ENCODE results near the gene NOS1AP.
"Not testable (repeated sequence)": the region's sequence is repeated elsewhere in the genome, so short reads cannot be mapped to it uniquely, and the experiment has no call there.

The NOS1AP gene

DNA sequence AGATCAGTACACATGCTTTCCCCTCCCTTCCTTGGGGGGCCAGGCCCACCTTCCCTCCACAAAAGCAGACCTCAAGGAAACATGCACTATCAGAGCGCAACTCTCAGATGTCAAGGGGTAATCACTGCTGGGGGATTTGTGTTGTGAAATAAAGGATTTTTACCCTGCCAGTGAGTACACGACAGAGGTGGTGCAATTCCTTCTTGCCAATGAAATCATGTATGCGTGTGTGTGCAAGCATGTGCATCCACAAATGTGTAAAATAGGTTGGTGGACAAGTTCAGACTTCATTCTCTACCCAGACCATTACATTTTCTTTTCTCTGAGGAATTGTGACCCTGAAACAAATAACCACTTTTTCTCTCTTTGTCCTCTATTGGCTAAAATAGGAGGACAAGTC, 9.8 kb upstream of the NOS1AP start:
- DNase-seq (ENCODE audit: low spot score): no peak

DNA sequence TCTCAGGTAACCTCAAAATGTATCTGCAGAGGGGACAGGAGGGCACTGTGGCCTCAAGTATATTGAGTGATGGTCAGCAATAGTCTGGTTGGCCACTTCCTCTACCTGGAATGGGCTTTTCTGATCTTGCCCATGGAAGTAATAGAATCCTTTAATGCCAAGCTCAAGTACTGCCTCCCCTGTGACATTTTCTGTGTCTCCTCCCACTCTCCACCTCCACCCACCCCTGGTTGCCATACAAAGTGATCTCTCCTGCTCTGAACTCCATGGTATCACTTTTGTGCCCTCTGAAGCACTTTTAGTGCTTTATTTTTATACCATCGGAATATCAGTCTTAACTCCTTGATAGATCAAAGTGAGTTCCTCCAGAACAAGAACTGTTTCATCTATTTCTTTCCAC, 9.2 kb upstream of the NOS1AP start:
- no peak for DNase-seq (ENCODE audit: low spot score)

DNA sequence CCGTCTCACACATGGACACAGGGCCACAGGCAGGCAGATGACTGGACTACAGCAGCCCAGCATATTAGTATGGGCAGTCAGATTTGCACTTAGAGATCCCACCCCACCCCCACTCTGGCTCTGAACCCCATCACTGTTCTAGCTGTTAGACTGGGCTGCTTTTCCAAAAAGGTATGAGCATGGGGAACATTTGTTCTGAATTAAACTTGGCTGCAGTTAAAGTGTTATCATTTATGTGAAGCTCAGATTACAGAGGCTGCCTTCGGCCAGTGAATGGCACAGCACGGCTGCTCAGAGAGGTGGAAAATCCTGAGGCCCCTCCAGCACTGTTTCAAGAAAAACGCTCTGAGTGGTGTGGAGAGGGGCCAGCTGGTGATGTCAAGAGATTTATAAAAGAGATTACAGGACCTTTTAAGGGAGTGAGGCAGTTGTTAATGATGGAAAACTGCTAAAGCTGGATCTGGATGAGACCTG, 6.9 kb upstream of the NOS1AP start:
- DNase-seq (ENCODE audit: low spot score): no peak

DNA sequence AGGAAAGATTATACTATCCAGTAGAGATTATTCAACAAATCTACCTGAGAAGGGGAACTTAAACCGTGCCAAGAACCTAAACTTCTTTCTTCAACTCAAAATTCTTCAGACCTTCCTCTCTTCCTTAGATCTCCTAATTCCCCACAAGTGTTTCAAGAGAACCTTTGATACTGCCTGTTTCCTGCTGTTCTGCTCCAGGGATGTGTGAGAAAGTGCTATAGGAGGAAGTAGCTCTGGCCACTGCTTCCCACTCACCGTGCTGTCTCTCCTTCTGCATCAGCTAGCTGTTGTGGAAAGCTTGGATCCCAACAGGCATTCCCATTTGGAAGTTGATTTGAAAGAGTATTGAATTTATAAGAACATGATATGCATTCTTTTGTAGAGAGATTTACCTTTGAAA, 4.5 kb upstream of the NOS1AP start:
- DNase-seq (ENCODE audit: low spot score): no peak

DNA sequence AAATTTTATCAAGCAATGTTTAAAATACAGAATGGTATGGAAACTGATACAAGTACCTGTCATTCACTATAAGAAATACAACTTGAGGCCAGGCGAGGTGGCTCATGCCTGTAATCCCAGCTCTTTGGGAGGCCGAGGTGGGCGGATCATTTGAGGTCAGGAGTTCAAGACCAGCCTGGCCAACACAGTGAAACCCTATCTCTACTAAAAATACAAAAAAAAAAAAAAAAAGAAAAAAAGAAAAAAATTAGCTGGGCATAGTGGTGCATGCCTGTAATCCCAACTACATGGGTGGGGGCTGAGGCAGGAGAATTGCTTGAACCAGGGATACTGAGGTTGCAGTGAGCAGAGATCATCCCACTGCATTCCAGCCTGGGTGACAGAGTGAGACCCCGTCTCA, 2.7 kb upstream of the NOS1AP start:
- not testable (repeated sequence) for DNase-seq (ENCODE audit: low spot score)

DNA sequence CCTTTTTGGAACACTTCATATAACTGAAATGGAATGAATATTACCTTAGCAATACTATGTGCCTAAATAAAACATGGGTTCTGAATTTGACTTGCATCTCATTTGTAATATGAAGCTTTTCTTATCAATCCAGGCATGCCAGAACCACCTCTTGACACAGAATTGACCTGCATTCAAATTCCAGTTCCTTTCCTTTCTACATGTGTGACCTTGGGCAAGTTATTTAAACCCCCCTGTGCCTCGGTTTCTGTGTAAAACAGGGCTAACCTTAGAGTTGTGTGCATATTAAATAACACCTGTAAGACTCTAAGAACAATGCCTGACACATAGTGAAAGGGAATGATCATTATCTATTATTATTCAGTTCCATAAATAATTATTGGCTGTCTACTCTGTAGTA, 2.0 kb upstream of the NOS1AP start:
- DNase-seq (ENCODE audit: low spot score): no peak

DNA sequence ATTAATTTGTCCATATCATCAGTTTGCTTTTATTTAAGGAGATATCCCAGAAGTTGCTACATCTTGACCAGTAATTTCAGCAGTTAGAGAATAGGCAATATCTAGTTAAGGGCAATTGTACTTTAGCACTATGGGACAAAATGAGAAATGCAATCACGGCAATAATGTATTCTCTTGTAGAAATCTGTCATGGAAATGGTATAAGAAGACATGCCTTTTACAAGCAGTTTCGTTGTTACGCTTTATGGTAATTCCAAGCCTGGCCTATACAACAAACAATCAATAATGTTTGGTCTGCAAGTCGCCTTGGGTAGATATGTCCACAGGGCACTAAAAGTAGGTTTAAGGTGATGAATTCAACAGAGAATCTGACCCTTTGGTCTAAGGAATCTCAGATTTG, 1.2 kb upstream of the NOS1AP start:
- DNase-seq (ENCODE audit: low spot score): no peak

DNA sequence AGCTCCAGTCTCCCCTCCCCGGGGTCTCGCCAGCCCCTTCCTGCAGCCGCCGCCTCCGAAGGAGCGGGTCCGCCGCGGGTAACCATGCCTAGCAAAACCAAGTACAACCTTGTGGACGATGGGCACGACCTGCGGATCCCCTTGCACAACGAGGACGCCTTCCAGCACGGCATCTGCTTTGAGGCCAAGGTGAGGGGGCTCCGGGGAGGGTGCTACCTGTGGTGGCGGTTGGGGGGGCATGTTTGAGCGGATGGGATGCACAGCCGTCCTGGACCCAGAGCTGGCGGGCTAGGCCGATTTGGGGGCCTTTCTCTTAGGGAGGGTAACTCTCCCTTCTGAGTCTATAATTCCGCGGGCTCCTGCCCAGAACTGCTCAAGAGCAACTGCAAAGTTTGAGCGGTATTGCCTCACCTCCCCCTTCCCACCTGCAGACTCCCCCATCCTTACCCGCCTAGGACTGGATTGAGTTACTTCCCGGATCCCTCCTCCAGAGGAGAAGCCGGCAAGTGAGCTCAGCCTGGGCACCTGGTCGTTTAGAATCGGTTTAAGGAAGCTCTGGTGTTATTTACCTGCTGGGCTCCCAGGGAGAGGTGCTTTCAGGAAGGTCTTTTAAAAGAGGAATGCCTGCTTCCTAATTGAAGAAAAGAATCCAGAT, 730 bp downstream of the NOS1AP start:
- no peak for DNase-seq (ENCODE audit: low spot score)

DNA sequence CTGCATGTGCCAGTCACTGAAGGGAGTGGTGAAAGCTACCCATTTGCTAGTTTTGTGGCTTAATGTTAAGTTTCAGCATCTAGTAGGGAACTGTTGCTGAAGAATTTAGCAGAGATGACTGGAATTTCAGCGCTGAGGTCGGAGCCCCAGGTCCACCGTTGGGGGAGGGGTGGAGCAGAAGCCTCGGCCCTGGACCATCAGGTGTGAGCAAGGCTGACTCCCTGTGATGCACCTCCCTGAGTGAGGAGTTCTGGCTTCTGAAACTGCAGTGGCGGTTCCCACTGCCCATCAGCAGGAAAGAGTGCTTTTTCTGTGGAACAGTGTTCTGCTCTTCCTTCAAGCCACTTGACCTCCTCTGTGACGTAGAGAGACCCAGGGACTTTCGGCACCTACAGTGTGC, 1.3 kb downstream of the NOS1AP start:
- DNase-seq (ENCODE audit: low spot score): no peak

DNA sequence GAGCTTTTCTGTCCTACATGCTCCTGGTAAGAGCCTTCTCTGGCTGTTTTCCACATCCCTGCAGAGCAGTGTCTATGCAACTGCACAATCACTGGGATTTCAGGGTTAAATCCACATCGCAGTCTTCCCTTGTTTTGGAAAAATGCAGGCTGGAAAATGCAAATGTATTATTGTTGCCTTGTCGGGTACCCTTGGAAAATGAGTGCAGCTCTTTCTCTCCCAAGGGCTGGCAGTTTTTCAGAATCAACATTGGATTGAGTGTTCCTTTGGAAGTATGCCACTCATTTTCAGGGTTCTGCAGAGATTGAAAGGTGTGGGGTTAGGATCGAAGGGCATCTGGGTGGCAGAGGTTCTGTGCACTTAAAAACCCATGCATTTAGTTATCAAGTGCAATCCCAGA, 3.2 kb downstream of the NOS1AP start:
- DNase-seq (ENCODE audit: low spot score): no peak

DNA sequence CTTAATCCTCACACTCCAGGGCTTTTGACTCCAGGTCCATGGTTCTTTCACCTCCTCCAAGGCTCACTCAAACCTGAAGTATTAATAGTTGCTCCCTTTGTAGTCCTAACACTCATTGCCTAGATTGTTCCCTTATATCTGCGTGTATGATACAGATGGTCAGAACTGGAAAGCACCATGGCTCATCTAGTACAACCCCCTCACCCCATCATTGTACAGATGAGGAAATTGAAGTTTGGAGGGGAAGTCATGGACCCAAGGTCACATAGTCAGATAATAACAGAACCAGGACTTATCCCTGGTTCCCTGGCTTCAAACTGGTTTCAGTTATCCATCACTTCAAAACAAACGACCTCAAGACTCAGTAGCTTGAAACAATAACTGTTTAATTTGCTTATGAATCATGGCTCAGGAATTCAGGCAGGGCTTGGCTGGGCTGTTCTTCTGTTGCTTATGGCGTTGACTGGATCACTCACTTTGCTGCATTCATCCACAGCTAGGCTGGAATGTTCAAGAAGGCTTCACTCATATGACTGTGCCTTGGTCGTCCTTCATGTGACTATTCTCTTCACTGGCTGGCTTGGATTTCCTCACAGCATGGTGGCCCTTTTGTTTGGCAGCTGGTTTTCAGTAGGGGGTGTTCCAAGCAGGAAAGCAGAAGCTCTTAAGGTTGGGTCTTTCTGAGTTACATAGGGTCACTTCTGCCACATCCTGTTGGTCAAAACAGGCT, 5.0 kb downstream of the NOS1AP start:
- DNase-seq (ENCODE audit: low spot score): no peak

DNA sequence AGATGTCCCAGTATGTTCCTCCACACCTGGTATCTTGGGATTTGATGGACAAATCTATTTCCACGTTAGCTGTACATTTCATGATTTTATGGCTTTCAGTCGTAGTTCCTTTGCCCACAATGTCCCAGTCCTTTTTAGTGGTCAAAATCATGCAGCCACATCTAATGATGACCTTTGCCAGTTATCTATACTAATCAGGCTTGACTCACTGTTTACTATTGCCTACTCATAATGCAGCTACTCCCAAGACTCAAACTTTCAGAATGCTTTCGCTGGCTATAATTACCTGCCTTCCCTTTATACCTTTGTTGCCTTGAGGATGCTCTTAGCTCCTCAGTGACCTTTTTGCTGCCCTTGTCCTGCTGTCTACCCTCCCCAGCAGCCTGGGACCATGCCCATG, 6.4 kb downstream of the NOS1AP start:
- DNase-seq (ENCODE audit: low spot score): no peak

DNA sequence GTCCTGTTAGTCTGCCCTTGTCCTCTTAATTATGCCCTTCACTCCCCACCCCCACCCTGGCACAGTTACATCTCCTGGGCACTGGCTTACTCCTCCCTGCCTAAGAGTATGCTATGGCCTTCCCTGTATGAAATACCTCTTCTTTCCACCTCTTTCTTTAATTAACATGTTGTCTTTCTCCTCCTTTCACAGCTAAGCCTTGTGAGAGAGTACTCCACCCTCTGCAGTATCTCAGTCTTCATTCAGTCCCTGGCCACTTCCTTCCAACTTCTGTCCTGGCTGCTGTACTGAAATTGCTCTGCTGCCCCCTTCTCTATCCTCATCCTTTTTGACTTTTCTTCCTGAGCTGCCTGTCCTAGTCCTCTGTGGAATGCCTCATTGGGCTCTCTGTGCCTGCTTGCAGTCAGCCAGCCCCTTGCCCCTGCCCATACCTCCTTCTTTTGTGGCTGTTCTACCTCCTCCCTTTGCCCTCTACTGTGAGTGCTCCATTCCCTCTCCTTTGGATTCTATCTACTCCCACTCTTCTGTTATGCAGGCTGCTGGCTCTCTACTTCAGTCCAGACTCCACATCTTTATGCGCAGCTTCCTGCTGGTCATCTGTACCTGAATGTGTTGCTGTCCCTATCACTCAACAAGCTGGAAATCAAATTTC, 8.3 kb downstream of the NOS1AP start:
- no peak for DNase-seq (ENCODE audit: low spot score)

DNA sequence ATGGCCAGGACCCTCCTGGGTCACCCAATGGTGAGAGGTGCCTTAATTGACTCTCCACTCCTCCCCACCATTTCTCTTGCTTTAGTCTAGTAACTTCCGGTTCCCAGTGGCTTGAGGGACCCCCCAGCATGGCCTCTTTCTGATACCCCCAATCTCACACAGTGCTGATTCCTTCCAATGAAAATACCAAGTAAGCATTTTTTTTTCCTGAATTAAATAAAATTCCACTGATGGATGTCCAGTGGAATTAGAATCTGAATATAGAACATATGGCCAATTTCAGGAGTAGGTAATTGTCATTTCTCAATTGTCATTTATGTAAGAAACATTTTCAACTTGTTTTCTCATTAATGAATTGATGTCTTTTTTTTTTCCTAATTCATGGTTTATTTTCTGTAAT, 9.5 kb downstream of the NOS1AP start:
- DNase-seq (ENCODE audit: low spot score): no peak

DNA sequence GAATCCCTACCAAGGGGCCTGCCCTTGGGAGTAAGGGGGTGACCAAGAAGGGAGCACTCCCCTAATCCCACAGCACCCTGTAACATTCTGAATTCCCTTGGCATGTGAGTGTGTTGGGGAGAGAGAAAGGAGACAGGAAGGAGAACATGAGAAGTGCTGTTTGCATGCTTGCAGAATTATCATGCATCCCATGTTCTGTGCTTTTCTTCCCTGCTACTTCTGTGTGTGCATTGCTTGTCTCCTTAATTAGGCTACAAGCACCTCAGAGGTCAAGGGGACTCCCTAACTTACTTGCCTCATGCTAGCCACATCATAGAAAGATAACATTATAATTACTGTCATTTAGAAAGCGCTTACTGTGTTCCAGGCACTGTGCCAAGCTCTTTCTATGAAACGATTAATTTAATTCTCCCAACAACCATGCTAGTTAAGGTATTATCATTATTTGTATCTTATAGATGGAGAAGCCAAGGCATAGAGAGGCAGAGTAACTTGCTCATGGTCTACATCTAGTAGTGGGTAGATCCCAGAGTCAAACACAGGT, 11.1 kb downstream of the NOS1AP start:
- DNase-seq (ENCODE audit: low spot score): no peak

DNA sequence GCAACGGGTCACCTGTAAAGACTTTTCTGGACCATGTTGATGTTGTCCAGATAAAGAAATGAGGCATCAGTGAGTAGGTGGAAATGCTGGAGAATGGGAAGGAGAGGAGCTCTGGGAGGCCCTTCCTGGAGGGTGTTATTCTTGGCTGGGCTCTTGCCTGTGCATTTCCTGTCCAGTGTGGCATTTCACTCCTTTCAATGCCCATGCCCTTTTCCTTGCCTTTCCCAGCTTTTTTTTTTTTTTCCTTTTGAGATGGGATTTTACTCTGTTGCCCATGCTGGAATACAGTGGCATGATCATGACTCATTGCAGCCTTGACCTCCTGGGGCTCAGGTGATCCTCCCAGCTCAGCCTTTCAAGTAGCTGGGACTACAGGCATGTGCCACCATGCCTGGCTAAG, 11.8 kb downstream of the NOS1AP start:
- DNase-seq (ENCODE audit: low spot score): no peak

DNA sequence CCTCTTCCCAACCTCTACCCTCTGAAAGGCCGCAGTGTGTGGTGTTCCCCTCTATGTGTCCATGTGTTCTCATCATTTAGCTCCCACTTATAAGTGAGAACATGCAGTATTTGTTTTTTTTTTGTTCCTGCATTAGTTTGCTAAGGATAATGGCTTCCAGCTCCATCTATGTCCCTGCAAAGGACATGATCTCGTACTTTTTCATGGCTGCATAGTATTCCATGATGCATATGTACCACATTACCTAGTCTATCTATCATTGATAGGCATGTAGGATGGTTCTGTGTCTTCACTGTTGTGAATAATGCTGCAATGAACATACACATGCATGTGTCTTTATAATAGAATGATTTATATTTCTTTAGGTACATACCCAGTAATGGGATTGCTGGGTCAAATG, 12.6 kb downstream of the NOS1AP start:
- not testable (repeated sequence) for DNase-seq (ENCODE audit: low spot score)

DNA sequence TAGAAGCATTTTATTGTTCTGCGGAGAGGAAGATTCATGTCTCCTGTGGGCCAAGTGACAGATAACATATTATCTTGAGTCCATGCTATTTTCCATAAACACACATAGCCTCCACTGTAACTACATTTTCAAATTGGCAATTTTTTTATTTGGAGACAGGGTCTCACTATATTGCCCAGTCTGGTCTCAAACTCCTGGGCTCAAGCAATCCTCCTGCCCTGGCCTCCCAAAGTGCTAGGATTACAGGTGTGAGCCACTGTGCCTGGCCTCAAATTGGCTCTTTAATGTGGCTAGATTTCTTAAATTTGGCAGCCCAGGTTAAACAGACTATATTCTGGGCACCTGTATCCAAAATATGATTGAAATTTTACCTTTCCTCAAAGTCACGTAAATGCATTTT, 13.8 kb downstream of the NOS1AP start:
- no peak for DNase-seq (ENCODE audit: low spot score)

DNA sequence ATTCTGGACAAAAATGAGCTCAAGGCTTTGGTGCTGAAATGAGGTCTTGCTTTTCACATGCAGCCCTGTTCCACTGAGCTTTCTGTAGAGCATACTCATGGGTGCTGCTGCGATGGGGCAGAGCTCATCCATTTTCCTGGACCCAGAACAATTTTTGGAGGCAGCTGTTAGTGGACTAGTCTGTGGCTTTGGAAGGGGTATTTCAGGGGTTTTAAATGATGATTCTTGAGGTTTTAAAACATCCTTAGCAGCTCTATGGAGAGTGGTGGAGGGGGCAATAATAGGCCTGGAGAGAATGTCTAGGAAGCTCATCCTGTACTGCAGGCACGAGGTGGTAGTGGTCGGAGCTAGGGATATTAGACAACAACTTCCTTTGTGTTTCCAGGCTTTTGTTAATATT, 16.5 kb downstream of the NOS1AP start:
- DNase-seq (ENCODE audit: low spot score): no peak

DNA sequence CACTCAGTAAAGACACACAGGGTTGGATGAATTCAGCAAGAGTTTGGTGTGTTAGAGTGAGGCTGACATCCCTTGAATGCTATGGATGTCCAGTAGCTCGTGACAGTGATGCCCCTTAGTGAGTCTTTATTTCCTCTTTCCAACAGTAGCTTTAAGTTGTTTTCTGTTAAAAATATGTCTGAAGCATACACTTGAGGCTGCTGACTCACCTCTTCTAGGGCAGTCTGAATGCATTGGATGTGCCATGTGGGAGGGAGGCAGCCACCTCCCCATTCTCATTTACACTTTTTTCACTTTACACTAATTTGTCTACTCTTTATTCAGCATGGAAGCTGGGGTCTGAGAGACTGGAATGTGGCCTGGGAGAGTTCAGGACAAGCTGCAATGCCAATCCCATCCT, 17.6 kb downstream of the NOS1AP start:
- DNase-seq (ENCODE audit: low spot score): no peak

DNA sequence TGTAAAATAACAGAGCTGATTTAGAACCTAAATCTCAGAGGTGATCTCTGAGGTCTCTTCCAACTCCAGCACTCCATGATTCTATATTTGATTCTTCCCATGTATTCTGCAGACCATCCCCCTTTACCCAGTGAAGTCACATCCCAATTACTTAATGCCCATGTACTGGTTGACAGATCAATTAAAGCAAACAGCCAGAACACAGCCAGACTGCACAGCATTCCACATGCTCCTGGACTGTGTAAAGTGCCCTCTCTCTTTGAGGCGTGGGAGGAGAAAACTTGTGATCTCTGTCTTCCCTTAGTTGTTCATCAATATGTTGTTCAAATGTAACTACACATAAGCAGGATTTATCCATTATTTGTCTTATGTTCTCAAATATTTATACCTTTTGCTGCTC, 18.1 kb downstream of the NOS1AP start:
- no peak for DNase-seq (ENCODE audit: low spot score)

DNA sequence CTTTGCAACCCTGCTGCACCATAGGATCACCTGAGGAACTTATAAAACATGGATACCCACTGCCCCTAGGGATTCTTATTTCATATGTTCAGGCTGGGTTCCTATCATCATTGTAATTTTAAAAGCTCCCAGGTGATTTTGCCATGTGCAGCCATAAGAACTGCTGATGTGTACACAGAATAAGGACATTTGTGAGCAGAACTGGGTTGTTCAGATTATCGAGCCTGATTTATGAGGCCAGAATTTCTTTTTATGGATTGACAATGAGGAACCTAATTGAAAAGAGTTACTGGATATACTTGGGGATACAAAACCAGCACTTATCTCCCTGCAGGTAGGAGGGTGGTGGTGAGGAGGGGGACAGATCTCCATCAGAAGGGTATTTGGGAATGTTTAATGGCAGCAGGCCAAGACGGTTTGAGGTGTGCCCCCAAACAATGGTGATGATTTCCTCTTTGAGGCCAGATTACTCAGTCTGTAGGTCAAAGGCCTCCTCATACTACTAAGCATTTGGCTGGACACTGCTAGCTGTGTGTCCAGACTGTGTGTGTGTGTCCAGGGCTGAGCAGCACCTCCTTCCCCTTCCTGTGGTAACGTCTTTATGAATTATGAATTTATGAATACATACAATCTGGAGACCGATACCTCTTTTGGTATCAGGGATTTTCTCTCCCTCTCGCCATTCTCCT, 18.9 kb downstream of the NOS1AP start:
- no peak for DNase-seq (ENCODE audit: low spot score)

DNA sequence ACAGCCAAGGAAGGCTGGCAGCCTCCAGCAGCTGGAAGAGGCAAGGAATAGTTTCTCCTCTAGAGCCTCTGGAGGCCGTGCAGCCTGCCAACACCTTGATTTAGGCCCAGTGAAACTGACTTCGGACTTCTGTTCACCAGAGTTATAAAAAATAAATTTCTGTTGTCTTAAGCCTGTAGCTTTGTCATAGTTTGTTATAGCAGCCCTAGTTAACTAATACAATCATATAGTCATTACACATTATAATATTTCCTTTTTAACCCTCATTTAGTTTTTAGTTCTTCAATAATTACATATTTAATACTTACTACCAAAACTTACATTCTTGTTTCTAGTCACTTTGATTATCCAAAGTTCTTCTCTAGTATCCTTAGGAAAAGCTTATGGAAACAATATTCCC, 20.3 kb downstream of the NOS1AP start:
- no peak for DNase-seq (ENCODE audit: low spot score)
